Mononuclear cell (primary cell): Measurements from ENCODE around the gene DNM2. TPM values are rescaled to one million over a fixed set of nuclear protein-coding genes. Genes with fewer than 3 reads are reported as not detected.

Source experiments
- H3K27me3 ChIP-seq: 2 replicates; pipeline ENCODE4 v1.6.0; 2011; ENCODE audit warnings: low read length, control low read depth; ENCODE audit not compliant: insufficient read depth
- H3K4me1 ChIP-seq: 2 replicates; pipeline ENCODE4 v1.5.1; 2011; ENCODE audit warnings: mild to moderate bottlenecking, low read length, control low read depth; ENCODE audit not compliant: insufficient read depth
- H3K4me3 ChIP-seq: 2 replicates; pipeline ENCODE4 v1.5.1; 2011; ENCODE audit warnings: mild to moderate bottlenecking, low read length, moderate library complexity
- H3K9me3 ChIP-seq: 2 replicates; pipeline ENCODE4 v1.5.1; 2011; ENCODE audit warnings: low read depth, mild to moderate bottlenecking, control low read depth, low read length
- total RNA-seq: library from RNA; depleted of rRNA; stranded (reverse); fragments of >200 nt; gene quantifications from one replicate; pipeline ENCODE4 v1.2.3, GENCODE V29; 2012

The DNM2 gene
- total RNA-seq, 1 donor: 149 TPM

DNA sequence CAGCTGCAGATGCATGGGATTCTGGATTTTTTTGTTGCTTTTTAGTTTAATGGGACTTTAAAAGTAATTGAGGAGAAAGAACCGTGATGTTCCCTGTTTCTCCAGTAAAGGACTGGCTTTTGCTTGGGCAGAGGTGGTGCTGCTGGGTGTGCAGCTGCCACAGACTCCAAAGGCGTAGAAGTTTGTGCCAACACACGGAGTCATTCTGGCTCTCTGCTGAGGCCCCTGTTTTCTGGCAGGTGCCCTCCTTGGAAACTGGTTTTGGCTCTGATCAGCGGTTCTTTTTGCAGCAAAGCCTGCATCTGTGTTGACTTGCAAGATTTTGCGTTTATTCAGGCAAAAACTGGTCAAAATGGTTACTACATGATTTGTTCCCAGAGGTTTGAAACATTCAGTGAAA is 32.7 kb upstream of the DNM2 start:
- Histone ChIP-seq H3K27me3 (no peaks in the 10 kb centered on the region), H3K4me1 (no peaks in the 10 kb centered on the region), H3K4me3 (no peak overlapping the region), H3K9me3 (no peaks in the 10 kb centered on the region)

DNA sequence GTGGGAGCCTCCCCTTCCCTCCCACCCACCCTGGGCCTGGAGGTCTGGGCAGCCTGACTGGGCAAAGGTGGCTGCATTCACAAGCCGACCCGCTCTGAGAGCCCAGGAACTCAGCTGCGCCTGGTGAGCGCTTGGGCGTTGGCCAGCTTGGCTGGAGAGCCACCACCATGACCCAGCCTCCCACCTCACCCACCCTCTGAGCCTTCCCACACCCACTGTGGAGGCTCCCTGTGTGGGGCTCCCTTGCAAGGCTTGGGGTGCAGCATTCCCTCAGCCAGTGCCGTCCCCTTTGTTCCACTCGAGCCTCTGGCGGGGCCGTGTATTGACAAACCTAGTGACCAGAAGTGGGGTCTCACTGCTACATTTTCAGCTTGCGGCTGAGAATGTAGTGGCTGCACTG is 31.7 kb upstream of the DNM2 start:
- Histone ChIP-seq H3K9me3 (no peaks in the 10 kb centered on the region), H3K4me3 (no peak overlapping the region), H3K4me1 (no peaks in the 10 kb centered on the region), H3K27me3 (no peaks in the 10 kb centered on the region)

DNA sequence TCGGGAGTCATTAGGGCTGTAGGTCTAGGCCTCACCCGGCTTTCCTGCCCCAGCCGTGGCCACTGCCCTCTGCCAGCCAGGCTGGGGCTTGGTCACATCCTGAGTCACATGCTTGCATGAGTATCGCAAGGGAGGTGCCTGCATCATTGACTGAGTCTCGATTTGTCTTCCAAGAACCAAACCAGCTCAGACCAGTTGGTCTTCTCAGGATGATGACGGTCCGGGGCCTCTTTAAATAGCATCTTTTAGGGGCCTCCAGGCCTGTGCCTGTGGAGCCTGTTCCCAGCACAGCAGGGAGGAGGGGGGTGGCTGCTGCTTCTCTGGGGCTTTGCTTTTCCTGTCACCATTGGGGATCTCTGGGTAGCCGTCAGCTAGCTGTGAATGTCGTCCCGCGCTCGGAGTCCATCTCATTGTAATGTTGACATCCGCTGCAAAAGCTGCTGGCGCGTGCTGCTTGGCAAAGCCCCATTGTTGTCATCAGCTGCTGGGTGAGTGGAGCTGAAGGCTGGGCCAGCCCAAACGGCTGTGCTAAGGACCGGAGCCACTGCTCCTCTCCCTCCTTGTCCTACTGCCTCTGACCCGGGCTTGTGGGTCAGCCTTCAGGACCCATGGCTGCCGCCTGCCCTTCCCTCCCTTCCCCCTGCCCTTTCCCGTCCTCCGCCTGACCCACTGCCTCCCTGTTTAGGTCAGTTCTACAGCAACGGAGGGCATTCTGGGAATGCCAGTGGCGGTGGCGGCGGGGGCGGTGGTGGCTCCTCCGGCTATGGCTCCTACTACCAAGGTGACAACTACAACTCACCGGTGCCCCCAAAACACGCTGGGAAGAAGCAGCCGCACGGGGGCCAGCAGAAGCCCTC is 31.0 kb upstream of the DNM2 start:
- H3K4me3 ChIP-seq: no peak overlapping the region
- no peaks in the 10 kb centered on the region for H3K9me3 ChIP-seq
- no peaks in the 10 kb centered on the region for H3K4me1 ChIP-seq
- no peaks in the 10 kb centered on the region for H3K27me3 ChIP-seq

DNA sequence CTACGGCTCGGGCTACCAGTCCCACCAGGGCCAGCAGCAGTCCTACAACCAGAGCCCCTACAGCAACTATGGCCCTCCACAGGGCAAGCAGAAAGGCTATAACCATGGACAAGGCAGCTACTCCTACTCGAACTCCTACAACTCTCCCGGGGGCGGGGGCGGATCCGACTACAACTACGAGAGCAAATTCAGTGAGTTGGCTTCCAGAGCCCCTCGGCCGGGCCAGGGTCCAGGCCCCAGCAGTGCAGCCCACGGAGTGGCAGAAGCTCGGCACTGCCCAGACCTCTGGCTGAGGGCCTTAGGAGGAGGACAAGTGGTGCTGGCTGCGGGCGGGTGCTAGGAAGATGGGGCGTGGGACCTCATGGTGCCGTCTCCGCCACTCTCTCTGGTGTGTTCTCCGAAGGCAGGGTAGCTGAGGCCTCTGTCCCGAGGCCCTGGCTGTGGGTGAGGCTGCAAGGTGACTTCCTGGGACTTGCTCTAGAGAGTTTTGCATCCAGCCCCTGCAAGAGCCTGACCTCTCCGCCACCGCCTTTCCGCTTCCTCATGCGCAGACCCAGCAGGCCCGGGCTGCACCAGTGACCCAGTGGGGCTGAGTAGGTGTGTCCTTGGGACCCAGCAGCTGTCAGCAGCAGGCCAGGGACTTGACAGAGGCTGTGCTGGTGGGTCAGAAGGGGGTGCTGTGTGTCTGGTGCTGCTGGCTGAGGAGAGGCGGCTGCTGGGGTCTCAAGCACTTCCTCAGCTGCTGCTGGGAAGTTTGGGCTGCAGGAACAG is 30.2 kb upstream of the DNM2 start:
- Histone ChIP-seq H3K9me3 (no peaks in the 10 kb centered on the region), H3K4me3 (no peak overlapping the region), H3K27me3 (no peaks in the 10 kb centered on the region), H3K4me1 (no peaks in the 10 kb centered on the region)

DNA sequence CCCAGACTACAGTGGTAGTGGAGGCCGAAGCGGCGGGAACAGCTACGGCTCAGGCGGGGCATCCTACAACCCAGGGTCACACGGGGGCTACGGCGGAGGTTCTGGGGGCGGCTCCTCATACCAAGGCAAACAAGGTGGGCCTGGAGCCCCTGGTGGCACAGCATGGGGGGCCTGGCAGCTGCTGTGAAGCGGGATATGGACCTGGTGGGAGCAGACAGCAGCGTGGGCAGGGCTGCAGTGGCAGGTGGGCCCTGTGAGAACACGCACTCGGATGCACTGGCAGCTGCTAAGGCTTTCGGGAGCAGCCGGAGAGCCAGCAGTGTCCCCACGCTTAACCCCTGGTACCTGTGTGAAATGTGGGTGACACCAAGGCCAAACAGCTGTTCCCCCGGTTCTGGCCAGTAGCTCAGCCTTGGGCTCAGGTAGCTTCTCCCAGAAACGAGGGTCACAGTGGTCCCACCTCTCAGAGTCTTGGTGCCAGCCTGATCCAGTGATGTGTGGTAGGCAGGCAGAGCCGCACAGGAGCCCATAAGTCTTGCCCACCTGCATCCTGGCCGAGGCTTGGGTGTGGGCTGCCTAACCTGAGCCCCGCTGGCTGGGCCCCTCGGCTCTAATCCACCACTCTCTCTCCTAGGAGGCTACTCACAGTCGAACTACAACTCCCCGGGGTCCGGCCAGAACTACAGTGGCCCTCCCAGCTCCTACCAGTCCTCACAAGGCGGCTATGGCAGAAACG is 29.2 kb upstream of the DNM2 start:
- Histone ChIP-seq H3K4me1 (no peaks in the 10 kb centered on the region), H3K27me3 (no peaks in the 10 kb centered on the region), H3K9me3 (no peaks in the 10 kb centered on the region), H3K4me3 (no peak overlapping the region)

DNA sequence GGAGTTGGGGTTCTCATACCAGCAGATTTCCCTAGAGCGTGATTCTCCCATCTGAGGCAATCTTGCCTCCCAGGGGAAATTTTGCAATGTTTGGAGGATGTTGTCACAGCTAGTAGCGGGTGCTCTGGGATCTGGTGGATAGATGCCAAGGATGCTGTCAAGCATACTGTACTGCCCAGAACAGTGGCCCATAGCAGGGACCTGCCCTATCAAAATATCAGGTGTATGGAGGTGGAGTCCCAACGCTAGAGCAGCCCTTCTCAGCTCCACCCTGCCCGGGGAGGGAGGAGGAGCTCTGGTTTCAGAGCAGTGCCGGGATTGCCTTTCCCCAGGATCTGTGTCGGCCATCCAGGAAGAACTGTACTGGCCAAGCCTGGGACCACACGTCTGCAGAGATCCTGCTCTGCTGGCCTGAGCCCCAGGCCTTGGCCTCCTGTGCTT is 27.5 kb upstream of the DNM2 start:
- Histone ChIP-seq H3K4me1 (peaks cover 5% of the 10 kb centered on the region), H3K27me3 (no peaks in the 10 kb centered on the region), H3K9me3 (no peaks in the 10 kb centered on the region), H3K4me3 (no peak overlapping the region)

DNA sequence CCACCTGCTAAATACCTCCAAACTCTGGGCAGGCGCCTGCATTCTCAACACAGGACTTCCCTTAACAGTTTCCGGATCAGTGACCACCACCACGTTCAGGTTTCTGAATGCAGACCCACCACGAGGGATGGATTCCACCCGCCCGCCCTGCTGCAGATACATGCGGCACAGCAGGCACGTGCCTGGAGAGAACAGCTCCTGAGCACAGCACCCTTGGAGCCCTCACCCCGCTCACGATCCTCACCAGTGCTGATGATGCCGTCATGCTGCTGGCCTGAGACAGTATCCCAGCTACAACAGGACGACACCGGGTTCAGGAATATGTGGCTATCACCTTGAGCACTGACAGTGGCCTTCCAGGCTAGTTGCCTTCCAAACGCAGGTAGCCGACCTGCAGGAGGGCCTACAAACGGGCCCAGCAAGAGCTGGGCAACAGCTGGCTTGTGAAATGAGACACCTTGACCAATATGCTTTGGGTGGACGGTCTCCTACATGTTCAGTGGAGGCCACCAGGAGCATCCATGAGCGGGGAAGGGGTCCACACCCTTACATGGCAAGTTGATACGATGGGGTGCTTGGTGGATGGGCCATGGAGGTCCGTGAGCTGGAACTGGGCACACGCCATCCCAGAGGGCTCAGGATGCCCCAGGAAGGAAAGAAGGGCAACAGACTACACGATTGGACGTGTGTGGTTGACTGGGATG is 26.5 kb upstream of the DNM2 start:
- Histone ChIP-seq H3K4me1 (peaks cover 14% of the 10 kb centered on the region), H3K27me3 (no peaks in the 10 kb centered on the region), H3K9me3 (no peaks in the 10 kb centered on the region), H3K4me3 (no peak overlapping the region)

DNA sequence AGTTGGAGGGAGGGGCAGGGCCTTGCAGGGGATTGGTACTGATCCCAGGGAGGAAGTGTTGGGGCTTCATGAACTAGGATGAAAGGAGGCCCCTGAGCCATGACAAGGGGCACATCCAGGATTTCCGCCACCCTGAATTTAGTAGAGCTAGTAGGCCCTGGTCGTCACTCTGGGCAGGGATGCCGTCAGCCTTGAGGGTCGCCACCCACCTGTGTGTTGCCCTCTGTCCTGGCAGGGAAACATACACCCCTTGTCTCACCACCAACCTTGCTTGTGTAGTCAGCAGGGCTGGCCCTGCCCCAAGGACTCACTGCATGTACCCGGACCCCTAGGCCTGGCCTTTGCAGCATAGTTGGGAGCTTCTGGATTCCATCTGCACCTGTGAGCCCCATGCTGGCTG is 26.0 kb upstream of the DNM2 start:
- H3K9me3 ChIP-seq: no peaks in the 10 kb centered on the region
- no peak overlapping the region for H3K4me3 ChIP-seq
- H3K27me3 ChIP-seq: no peaks in the 10 kb centered on the region
- peaks cover 14% of the 10 kb centered on the region for H3K4me1 ChIP-seq

DNA sequence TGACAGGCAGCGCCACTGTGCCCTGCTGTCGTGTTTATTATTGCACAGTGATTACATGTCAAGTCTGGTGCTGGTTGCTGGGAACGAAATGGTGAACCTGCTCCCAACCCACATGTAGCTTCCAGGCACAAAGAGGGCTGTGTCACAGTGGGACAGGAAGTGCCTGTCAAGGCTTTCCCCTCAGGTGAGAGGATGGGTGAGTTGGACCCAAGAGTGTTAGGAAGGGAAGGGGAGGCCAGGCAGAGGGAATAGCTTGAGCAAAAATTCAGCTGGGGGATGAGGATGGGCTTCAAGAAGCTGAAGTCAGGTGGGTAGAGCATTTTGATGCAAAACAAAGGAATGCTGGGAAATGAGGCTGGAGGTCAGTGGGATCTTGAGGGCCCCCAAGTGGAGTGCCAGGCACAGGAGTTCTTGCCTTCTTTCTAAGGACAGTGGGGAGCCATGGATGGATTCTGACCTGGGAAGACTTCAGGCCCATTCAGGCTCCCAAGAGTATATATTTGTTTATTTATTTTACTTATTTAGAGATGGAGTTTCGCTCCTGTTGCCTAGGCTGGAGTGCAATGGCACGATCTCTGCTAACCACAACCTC is 25.1 kb upstream of the DNM2 start:
- Histone ChIP-seq H3K27me3 (no peaks in the 10 kb centered on the region), H3K4me1 (peaks cover 14% of the 10 kb centered on the region), H3K9me3 (no peaks in the 10 kb centered on the region), H3K4me3 (no peak overlapping the region)

DNA sequence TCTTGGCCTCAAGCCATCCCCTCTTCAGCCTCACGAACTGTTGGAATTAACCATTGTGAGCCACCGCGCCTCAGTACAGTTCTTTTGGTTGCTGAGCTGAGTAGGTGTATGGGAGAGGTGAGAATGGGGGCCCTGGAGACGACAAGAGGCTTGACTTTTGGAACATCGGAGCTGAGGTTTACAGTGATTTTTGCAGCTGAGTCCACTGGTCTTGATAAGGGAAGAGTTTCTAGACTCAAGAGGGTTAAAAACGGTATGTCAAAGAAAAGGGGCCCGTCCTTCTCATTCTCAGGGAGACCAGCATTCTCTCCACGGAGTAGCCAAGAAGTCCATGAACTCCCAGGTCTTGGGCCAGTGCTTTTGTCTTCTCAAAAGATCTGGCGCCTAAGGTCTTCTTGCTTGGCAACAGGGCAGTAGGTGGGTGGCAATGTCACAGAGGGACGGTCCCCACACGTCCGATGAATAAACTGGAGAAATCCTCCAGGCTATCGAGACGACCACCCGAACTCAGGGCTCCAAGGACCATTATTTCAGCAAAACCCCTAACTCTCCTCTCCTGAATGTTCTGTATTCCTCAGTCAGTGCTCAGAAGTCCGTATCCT is 23.1 kb upstream of the DNM2 start:
- no peaks in the 10 kb centered on the region for H3K27me3 ChIP-seq
- H3K9me3 ChIP-seq: no peaks in the 10 kb centered on the region
- H3K4me3 ChIP-seq: no peak overlapping the region
- peaks cover 14% of the 10 kb centered on the region for H3K4me1 ChIP-seq

DNA sequence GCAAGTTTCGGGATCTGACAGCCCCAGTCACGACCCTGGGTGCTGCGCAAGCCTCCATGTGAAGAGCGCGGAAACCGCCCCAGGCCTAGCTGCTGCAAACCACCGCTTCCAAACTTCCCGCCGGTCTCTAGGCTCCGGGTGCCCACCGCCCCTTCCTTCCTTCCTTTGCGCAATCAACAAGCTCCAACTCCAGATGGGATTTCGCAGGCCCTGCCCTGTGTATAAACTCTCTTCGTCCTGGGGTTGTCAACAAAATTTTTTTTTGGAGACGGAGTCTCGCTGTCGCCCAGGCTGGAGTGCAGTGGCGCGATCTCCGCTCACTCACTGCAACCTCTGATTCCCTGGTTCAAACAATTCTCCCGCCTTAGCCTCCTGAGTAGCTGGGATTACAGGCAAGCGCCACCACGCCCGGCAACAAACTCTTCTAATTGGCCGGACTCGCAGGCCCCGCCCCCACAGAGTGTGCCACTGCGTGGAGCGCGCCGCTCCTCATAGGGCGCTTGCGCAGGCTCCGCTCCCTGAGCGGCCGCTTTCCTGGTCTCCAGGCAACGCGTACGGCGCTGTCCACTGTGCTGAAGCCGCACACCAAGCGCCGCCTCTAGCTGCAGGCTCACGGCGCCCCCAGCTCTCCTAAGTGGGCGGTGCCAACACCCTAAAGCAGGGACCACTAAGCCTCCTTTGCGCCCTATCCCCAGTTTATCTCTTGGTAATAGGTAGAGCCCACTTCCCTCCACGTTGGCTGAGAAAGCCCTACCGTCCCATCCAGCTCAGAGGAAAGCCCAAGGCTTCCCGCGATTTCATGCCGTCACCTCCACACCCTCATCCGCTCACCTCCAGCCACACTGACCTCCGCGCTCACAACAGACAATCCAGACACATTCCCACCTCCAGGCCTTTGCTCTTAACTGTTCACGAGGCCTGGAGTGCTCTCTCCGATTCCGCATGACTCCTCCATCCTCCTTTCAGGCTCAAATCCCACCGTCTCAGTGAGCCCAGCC is 22.2 kb upstream of the DNM2 start:
- Histone ChIP-seq H3K9me3 (no peaks in the 10 kb centered on the region), H3K4me3 (no peak overlapping the region), H3K4me1 (peaks cover 14% of the 10 kb centered on the region), H3K27me3 (no peaks in the 10 kb centered on the region)

DNA sequence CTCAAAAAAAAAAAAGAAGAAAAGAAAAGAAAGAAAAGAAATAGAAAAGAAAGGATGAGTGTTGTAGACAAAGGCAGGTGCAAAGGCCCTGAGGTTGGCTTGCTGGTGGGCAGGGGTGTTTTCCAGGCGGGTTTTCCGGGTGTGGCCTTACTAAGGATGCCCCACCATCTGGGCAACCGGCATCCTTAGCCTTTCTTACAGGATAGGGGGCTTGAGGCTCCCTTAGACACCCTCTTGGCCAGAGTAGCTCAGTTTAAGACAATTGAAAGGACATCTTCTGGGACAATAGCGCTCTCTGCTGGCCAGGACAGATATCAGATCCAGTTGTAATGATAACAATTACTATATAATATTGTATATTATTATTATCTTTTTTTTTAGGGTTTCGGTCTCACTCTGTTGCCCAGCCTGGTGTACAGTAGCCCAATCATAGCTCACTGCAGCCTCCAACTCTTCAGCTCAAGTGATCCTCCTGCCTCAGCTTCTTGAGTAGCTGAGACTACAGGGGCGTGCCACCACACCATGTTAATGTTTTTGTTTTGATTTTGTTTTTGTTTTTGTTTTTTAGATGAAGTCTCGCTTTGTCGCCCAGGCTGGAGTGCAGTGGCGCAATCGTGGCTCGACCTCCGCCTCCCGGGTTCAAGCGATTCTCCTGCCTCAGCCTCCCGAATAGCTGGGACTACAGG is 18.1 kb upstream of the DNM2 start:
- Histone ChIP-seq H3K27me3 (no peaks in the 10 kb centered on the region), H3K4me3 (no peak overlapping the region), H3K9me3 (no peaks in the 10 kb centered on the region), H3K4me1 (peaks cover 31% of the 10 kb centered on the region)
